Renal cortex interstitium (tissue), 11 donors: ENCODE results near the gene HSPBAP1. TPM values are rescaled to one million over a fixed set of nuclear protein-coding genes. Genes with fewer than 3 reads are reported as not detected.
"Not testable (repeated sequence)": the region's sequence is repeated elsewhere in the genome, so short reads cannot be mapped to it uniquely, and the experiment has no call there.

Experiments used
- DNase-seq, 11 donors: peaks; one replicate each; pipeline ENCODE4 v3.0.0-alpha.2; 2013; ENCODE audit warnings: low read depth in 9 of 11, low spot score in 4 of 11; ENCODE audit errors: extremely low read depth in 1 of 11
- polyA plus RNA-seq, 3 donors: library from polyadenylated mRNA; unstranded; fragments of 120-200 nt; gene quantifications; one replicate each; pipeline ENCODE4 v1.2.1, GENCODE V29; 2013; ENCODE audit not compliant: insufficient read length in 3 of 3

HSPBAP1 gene
- polyA plus RNA-seq, 3 donors = 10.0 to 14.9 (median 12.3) TPM

DNA sequence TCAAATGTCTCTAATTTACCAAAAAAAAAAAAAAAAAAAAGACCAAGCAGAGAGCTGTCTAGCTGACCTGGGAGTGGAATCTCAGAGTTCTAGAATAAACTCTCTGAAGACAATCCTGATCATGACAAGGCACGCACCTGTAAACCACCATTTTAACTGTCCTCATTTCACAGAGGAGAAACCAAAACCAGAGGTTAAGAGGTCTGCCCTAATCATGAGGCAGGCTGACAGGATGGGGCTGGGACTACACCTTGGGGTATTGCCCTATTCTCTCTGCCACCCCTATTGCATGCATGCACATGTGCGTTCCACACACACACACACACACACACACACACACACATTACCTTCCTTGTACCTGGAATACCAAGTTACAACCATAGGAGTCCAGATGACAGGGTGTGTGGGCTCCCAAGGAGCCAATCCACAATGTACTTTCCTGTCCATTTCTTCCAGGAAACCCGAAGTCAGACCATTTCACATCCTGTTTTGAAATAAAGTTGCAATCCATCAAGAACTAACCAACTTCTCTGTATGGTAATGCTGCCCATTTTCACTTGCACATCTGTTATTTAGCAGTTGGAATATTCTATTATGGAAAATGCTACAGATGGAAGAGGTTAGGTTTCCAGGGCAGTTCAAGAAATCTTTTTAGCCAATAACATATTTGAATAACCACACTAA, 34.6 kb downstream of the HSPBAP1 start:
- no peak for DNase-seq

DNA sequence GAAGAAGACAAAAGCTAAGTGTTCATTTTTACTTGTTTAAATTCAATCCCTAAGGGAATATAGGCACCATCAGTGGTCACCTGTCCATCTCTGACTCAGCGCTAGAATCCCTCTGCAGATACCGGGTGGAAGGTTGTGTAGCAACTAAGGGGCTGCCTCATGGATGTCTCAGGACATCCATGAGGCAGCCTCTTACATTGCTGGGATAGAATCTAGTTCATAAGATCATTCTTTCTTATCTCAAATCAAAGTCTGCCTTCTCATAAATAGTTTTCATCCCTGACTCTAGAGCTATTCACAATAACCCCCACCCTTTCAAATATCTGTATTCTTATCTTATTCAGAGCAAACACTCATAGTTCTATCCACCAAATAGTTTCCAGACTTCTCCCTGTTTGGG, 38.1 kb downstream of the HSPBAP1 start:
- DNase-seq = no peak

DNA sequence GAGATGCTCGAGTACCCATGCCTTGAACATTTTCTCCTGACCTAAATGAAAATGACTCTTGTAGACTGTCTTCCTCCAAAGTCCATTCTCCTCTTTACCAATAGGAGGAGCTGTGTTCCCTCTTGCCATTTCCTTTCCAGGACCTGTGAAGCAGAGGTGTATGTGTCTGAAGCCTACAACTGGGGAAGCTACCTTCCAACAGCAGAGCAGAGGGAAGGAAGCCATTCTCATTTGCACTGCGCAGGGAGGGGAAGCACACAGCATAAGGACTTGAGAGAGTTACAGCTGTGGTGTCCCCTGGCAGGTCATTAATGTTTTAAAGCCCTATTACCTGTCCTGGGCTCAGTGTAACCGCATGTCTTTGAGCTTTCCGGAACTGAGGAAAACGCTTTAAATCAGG, 38.7 kb downstream of the HSPBAP1 start:
- peak in 5 of 11 donors; percentile 3 to 20 (median 5) for DNase-seq

DNA sequence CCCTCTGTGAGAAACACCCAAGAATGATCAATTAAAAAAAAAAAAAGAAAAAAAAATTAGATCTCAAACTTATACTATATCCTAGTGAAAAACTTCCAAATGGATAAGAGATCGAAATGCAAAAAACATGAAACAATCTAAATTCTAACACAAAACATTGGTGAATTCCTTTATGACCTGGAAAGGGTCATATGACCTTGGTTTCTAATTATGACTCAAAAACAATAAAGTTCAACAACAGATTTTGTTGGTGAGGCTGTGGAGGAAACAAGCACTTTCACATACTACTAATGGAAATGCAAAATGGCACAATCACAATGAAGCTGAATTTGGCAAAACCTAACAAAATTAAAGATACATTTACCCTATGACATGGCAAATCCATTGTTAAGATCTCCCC, 45.3 kb downstream of the HSPBAP1 start:
- DNase-seq = no peak

DNA sequence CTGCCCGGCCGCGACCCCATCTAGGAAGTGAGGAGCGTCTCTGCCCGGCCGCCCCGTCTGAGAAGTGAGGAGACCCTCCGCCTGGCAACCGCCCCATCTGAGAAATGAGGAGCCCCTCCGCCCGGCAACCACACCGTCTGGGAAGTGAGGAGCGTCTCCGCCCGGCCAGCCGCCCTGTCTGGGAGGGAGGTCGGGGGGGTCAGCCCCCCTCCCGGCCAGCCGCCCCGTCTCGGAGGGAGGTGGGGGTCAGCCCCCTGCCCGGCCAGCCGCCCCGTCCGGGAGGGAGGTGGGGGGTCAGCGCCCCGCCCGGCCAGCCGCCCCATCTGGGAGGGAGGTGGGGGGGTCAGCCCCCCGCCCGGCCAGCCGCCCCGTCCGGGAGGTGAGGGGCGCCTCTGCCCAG, 46.3 kb downstream of the HSPBAP1 start:
- not testable (repeated sequence) for DNase-seq

DNA sequence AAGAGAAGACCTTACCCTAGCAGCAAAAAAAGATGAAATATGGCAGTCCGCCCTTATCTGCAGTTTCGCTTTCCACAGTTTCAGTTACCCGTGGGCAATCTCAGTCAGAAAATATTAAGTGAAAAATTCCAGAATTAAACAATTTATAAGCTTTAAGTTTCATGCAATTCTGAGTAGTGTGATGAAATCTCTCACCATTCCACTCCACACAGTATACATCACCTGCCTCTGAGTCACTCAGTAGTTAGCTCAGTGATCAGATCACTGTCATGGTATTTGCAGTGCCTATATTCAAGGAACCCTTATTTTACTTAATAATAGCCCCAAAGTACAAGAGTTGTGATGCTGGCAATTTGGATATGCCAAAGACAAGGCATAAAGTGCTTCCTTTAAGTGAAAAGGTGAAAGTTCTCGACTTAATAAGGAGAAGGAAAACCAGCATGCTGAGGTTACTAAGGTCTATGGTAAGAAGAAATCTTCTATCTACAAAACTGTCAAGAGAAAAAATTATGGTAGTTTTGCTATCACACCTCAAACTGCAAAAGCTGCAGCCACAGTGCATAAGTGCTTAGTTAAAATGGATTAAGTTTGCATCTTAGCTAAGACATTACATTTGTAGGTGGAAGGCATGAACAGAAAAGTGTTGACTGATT, 48.1 kb downstream of the HSPBAP1 start:
- no peak for DNase-seq

DNA sequence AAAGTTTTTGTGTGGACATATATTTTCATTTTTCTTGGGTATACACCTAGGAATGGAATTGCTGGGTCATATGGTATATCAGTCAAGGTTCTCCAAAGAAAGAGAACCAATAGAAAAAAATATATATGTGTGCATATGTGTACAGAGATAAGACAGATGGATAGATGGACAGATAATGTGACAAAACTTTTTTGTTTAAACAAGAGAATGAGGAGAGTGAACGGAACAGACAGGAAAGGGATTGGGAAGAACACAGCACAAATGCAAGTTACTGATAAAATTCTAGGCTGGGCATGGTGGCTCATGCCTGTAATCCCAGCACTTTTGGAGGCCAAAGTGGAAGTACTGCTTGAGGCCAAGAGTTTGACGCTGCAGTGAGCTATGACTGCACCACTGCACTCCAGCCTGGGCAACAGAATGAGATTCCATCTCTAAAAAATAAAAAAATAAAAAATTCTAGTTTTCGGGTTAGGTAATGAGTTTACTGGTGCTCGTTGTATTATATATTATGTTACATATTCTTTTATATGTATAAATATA, 50.0 kb downstream of the HSPBAP1 start:
- no peak for DNase-seq

DNA sequence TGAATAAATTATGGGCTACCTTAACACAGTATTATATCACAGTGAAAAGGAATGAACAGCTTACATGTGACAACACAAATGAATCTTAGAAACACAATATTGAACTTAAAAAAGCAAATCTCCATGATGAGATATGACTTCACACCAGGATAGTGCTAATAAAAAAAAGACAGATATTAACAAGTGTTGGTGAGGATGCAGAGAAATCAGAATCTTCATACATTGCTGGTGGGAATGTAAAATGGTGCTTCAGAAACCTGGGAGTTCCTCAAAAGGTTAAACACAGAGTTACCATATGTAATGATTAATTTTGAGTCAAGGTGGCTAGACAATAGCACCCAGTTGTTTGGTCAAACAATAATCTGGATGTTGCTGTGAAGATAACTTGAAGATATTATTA, 51.4 kb downstream of the HSPBAP1 start:
- no peak for DNase-seq

DNA sequence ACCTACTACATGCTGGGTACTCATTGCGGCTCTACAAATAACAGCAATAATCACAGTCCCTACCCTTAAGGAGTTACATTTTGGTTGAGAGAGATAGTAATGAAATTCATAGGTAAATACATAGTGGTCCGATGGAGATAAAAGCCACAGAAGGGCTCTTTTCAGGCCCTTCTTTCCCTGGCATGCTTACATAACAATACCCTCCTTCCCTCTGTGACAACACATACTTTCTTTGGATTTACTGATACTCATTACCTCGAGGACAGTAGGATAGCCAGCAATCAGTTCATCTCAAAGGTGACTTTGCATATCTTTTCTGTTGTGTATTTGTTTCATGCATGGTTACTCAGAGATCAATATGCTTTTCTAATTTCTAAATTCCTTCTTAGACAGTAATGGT, 54.5 kb downstream of the HSPBAP1 start:
- DNase-seq = no peak

DNA sequence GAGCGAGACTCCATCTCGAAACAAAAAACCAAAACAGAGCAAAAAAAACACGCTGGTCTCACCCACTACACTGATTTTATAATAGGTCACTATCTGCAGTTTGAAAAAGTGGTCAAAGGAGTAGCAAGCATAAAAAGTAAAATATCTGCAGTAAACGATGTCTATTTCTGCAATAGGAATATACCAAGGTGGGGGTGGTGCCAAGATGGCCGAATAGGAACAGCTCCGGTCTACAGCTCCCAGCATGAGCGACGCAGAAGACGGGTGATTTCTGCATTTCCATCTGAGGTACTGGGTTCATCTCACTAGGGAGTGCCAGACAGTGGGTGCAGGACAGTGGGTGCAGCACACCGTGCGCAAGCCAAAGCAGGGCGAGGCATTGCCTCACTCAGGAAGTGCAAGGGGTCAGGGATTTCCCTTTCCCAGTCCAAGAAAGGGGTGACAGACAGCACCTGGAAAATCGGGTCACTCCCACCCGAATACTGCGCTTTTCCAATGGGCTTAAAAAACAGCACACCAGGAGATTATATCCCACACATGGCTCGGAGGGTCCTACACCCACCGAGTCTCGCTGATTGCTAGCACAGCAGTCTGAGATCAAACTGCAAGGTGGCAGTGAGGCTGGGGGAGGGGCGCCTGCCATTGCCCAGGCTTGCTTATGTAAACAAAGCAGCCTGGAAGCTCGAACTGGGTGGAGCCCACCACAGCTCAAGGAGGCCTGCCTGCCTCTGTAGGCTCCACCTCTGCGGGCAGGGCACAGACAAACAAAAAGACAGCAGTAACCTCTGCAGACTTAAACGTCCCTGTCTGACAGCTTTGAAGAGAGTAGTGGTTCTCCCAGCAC, 60.7 kb downstream of the HSPBAP1 start:
- DNase-seq = not testable (repeated sequence)

DNA sequence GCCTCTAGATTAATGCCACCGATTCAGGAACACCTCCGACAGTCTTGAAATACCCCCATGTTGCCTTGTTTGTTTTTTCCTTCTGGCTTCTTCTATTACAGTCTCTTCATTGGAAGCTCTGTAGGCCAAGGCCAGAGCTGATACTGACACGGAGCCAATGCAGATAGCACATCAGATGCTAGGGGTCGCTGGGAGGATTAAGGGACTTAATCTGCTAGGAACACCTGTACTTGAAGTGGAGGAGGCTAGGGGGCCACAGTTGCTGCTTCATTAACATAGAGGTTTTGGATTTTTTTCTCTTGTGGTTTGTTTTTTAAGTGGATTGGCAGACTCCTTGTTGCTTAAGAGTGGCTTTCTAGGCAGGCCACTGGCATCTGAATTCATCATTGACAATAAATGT, 63.4 kb downstream of the HSPBAP1 start:
- no peak for DNase-seq

DNA sequence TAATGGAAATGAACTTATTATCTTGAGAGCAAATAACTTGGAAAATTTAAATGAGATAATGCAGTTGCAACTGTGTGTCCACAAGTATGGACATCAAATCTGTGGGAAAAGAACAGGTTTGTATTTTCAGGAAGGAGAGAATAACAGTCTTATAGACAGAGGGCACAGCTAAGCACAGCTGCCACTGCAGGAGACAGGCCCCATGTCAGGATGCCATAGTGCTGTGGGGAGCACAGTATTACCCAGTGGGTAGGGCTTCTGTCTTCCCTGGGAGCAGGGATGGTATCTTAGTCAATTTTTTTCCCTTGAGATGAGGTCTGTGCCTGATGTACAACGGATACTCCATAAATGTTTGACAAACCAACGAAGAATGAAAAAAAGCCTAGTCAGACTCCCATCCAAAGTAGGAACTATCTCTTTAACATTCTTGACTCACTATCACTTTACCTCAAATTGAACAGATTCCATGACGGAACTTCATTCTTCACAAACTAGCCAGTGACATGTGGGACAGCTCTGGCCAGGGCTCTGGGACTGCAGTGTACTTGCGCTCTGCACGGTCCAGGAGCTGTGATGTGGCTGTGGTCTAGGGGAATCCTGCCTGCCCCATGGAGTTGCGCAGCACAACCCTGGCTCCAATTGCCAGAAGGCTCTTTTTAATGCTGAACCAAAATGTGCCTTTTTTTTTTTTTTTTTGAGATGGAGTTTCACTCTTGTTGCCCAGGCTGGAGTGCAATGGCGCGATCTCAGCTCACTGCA, 64.7 kb downstream of the HSPBAP1 start:
- no peak for DNase-seq

DNA sequence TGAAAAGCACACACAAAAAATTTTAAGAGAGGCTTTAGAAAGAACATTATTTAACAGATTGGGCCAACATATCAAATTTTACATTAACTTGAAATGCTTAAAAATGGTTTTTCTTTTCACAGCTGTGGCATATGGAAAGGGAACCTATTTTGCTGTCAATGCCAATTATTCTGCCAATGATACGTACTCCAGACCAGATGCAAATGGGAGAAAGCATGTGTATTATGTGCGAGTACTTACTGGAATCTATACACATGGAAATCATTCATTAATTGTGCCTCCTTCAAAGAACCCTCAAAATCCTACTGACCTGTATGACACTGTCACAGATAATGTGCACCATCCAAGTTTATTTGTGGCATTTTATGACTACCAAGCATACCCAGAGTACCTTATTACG, 65.4 kb downstream of the HSPBAP1 start:
- DNase-seq = no peak

DNA sequence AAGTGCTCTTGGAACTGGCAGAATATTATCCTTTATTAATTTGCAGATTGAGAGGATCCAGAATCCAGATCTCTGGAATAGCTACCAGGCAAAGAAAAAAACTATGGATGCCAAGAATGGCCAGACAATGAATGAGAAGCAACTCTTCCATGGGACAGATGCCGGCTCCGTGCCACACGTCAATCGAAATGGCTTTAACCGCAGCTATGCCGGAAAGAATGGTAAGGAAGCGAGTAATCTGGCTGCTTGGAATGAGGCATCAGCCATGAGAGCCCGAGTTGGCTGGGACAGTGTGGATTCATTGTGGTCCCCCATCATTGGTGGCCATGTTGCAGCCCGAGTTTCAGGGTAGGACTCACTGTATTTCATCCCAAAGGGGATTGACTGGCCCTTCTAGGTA, 65.9 kb downstream of the HSPBAP1 start:
- DNase-seq = no peak

DNA sequence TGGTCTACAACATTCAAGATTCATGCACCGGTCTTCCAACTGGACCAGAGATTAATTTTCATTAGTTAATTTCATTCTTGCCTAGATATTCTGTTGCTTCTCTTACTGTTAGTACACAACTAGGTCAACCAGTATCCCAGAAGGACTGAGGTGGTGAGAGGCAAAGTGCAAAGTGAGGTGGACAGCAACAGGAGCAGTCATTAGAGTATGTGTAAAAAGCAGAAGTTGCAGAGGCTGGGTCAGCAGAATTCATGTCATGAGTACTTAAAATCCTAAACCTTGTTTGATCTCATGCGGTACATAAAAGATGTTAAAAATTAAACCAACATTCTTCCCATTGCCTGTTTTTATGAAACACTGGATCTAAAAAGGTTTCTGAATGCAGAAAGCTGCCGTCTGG, 66.3 kb downstream of the HSPBAP1 start:
- peak in 1 of 11 donors; percentile 3 for DNase-seq

DNA sequence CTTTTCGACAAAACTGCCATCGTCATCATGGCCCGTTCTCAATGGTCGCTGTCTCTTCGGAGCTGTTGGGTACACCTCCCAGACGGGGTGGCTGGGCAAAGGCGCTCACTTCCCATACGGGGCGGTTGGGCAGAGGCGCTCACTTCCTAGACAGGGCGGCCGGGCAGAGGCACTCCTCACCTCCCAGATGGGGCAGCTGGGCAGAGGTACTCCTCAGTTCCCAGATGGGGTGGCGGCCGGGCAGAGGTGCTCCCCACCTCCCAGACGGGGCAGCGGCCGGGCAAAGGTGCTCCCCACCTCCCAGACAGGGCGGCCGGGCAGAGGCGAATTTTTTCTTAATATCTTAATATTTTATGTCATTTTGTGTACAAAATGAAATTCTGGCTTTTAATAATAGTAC, 68.5 kb downstream of the HSPBAP1 start:
- no peak for DNase-seq

DNA sequence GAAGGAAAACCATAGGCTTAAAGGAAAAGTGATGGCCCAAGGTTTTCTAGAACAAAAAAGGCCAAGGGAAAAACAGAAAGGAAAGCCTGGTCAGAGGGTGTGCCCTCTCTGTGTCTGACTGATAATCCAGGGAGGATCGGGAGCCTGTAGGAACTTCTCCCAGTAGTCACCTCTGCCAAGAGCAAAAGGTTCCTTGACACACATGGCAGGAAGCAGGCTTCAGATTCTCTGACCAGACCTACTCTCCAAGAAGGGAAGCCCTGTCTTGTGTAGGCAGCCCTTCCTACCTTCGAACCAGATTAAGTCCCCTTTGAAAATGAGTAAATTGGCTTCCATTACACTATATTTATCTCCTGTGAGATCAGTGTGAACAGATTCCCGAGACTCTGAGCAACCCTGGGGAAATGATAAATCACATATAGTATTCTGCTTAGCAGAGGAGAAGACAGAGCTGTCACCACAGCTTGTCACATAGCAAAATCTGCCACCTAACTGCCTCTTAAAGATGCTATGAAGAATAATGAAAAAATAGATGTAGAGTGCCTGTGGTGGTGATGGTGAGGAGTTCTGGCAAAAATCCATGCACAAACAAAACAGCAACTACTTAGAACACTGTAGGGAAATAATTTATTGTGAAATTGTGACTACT, 74.2 kb downstream of the HSPBAP1 start:
- no peak for DNase-seq

DNA sequence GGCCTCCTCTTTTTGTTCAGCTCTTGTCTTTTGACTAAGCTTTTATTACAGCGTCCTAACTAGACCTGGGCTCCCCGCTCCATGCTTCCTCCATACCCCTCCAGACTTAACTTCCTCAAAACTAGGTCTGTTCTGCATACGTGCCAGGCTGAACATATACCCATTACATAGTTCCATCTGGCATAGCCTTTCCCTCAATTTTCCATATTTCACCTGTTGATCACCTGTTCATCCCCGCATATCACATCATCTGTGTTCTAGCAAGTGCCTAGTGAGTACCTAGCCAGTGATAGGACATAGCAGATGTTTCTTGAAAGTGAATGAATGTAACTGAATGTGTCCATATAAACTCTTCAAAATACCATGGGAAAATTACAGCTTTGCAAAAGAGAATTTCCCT, 77.0 kb downstream of the HSPBAP1 start:
- DNase-seq = no peak

DNA sequence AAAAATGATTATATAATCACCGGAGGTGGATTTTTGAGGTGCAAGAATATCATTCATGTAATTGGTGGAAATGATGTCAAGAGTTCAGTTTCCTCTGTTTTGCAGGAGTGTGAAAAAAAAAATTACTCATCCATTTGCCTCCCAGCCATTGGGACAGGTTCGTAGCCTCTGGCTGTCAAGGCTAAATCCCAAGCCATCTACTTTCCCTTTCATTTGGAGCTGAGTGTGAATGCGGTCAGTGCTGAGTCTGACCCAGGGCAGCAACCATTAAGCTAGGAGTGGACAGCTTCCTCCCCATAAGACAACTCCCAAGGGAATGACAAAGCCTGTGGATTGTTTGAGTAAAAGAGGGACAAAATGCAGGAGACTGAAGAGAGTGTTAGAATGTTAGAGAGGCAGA, 79.4 kb downstream of the HSPBAP1 start:
- no peak for DNase-seq
